ENCODE measurements around the gene OR2L3.
"Not testable (repeated sequence)": the region's sequence is repeated elsewhere in the genome, so short reads cannot be mapped to it uniquely, and the experiment has no call there.

Gene OR2L3

GRCh38 chr1:248046536-248046935 lies at the start of gene OR2L3:
OR2L3 (plus strand) TSS chr1:248046836; CDS start chr1:248060682, 13,846 bp downstream.
- DNase-seq (ENCODE audit: low read depth in 2 of 3, low spot score in 2 of 3) = no peak

- no peak for DNase-seq (ENCODE audit: low read depth in 2 of 3, low spot score in 2 of 3)
These were observed 47.8 kb upstream of the OR2L3 start for GRCh38 chr1:247998811-247999210.

- DNase-seq (ENCODE audit: low read depth in 2 of 3, low spot score in 2 of 3) = no peak
These were observed 46.5 kb upstream of the OR2L3 start for GRCh38 chr1:248000169-248000568.

- DNase-seq (ENCODE audit: low read depth in 2 of 3, low spot score in 2 of 3) = no peak
These were observed 38.9 kb upstream of the OR2L3 start for GRCh38 chr1:248007778-248008177.

GRCh38 chr1:248009681-248010080 lies 37.0 kb upstream of the OR2L3 start:
- no peak for DNase-seq (ENCODE audit: low read depth in 2 of 3, low spot score in 2 of 3)

GRCh38 chr1:248013229-248013710 lies 33.4 kb upstream of the OR2L3 start, which contains the start of gene OR2L5:
OR2L5 (plus strand) TSS chr1:248013660; CDS start chr1:248021948, 8,288 bp downstream.
- no peak for DNase-seq (ENCODE audit: low read depth in 2 of 3, low spot score in 2 of 3)

- no peak for DNase-seq (ENCODE audit: low read depth in 2 of 3, low spot score in 2 of 3)
These were observed 30.8 kb upstream of the OR2L3 start for GRCh38 chr1:248015803-248016202.

GRCh38 chr1:248029770-248030169 lies 16.9 kb upstream of the OR2L3 start, which contains the start of gene OR2L2:
OR2L2 (plus strand) TSS chr1:248030070; CDS start chr1:248038268, 8,198 bp downstream.
- no peak for DNase-seq (ENCODE audit: low read depth in 2 of 3, low spot score in 2 of 3)

- no peak for DNase-seq (ENCODE audit: low read depth in 2 of 3, low spot score in 2 of 3)
These were observed 1.4 kb upstream of the OR2L3 start for GRCh38 chr1:248045209-248045608.

- DNase-seq (ENCODE audit: low read depth in 2 of 3, low spot score in 2 of 3) = no peak
These were observed 372 bp downstream of the OR2L3 start for GRCh38 chr1:248047008-248047407.

GRCh38 chr1:248054671-248055070 lies 8.0 kb downstream of the OR2L3 start:
- DNase-seq (ENCODE audit: low read depth in 2 of 3, low spot score in 2 of 3) = no peak

GRCh38 chr1:248055261-248055660 lies 8.6 kb downstream of the OR2L3 start:
- no peak for DNase-seq (ENCODE audit: low read depth in 2 of 3, low spot score in 2 of 3)

- no peak for DNase-seq (ENCODE audit: low read depth in 2 of 3, low spot score in 2 of 3)
These were observed 18.4 kb downstream of the OR2L3 start for GRCh38 chr1:248065071-248065470.

- DNase-seq (ENCODE audit: low read depth in 2 of 3, low spot score in 2 of 3) = no peak
These were observed 19.0 kb downstream of the OR2L3 start for GRCh38 chr1:248065604-248066003.

GRCh38 chr1:248083864-248084263 lies 37.2 kb downstream of the OR2L3 start:
- not testable (repeated sequence) for DNase-seq (ENCODE audit: low read depth in 2 of 3, low spot score in 2 of 3)

- DNase-seq (ENCODE audit: low read depth in 2 of 3, low spot score in 2 of 3) = no peak
These were observed 48.2 kb downstream of the OR2L3 start, which contains the start of gene OR2L13 for GRCh38 chr1:248094884-248095283. OR2L13 (plus strand) TSS chr1:248095184; CDS start chr1:248099376, 4,192 bp downstream.

- DNase-seq (ENCODE audit: low read depth in 2 of 3, low spot score in 2 of 3) = no peak
These were observed 51.9 kb downstream of the OR2L3 start for GRCh38 chr1:248098529-248098928.

- no peak for DNase-seq (ENCODE audit: low read depth in 2 of 3, low spot score in 2 of 3)
These were observed 56.2 kb downstream of the OR2L3 start for GRCh38 chr1:248102847-248103246.

GRCh38 chr1:248111157-248111556 lies 64.5 kb downstream of the OR2L3 start:
- no peak for DNase-seq (ENCODE audit: low read depth in 2 of 3, low spot score in 2 of 3)

Measured in activated CD8-positive, alpha-beta memory T cell treated with anti-CD3 and anti-CD28 coated beads for 48 hours (primary cell).